ENCODE data around the gene MED27. TPM values are rescaled to one million over a fixed set of nuclear protein-coding genes. Genes with fewer than 3 reads are reported as not detected.

The MED27 gene
- total and polyA plus RNA-seq, 2 of the 8 experiments (the other 6 are each of a cell fraction or from before 2014, with no cell fraction given): 29.9 to 56.5 TPM

DNA sequence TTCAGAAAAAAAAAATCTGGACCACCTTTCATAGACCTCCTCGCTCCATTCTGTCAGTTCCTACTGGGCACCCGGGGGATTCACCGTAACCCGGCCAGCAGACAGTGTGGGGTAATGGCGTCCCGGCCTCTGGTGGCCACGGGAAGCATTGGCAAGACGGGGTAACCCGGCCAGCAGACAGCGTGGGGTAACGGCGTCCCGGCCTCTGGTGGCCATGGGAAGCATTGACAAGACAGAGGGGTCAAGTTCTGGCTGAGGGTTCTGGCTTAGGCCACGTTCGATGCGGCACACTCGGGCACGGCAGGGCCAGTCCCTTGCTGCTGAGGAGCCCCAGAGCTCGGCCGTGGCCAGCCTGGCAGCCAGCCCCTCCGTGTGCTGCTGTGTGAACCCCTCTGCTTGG, 223.6 kb downstream of the MED27 start:
- H2AK5ac ChIP-seq (ENCODE audit: low read depth, low read length): no peak overlapping the region
- FAIRE-seq: no peak
- no peaks in the 10 kb centered on the region for H3K23me2 ChIP-seq (ENCODE audit: low read depth, low read length)
- H3K27ac ChIP-seq (ENCODE audit: low read depth, low read length): no peak overlapping the region
- no peak overlapping the region for H3K4ac ChIP-seq (replicated peaks; ENCODE audit: insufficient read length, low read depth, low read length)
- no peaks in the 10 kb centered on the region for H3K79me1 ChIP-seq (ENCODE audit: low read depth, low read length)
- H3K4me1 ChIP-seq (replicated peaks in 1 of 4; ENCODE audit: control insufficient read depth in 3 of 4, insufficient read depth in 4 of 4, low read length in 3 of 4): peaks cover 0 to 10% (median 7%) of the 10 kb centered on the region in 4 experiments; a peak in 3 of 7 replicates
- H2BK12ac ChIP-seq (ENCODE audit: low read depth, low read length): no peak overlapping the region
- H4K91ac ChIP-seq (replicated peaks; ENCODE audit: insufficient read length, low read length): no peak overlapping the region
- H3K56ac ChIP-seq (replicated peaks; ENCODE audit: insufficient read length, low read depth, low read length): no peak overlapping the region
- no peaks in the 10 kb centered on the region for H4K20me1 ChIP-seq (replicated peaks in 1 of 2; ENCODE audit: control insufficient read depth in 1 of 2, insufficient read depth in 2 of 2, low read length in 2 of 2)
- CTCF ChIA-PET (ENCODE audit: partially characterized antibody): interaction anchor here (0.7 to 1.4 kb wide), 2 partner anchors 15 to 383 kb away, joined by 3 read pairs; no protein-coding TSS in a partner anchor
- H2BK120ac ChIP-seq (replicated peaks; ENCODE audit: low read depth, low read length): no peak overlapping the region
- no peaks in the 10 kb centered on the region for H3K27me3 ChIP-seq (replicated peaks in 1 of 4; ENCODE audit: control insufficient read depth in 3 of 4, extremely low read depth in 1 of 4, insufficient read depth in 3 of 4, low read length in 3 of 4)
- no peak overlapping the region for H3K23ac ChIP-seq (ENCODE audit: insufficient read length)
- no peaks in the 10 kb centered on the region for H3K79me2 ChIP-seq (ENCODE audit: control insufficient read depth in 1 of 2, insufficient read depth in 2 of 2, low read length in 2 of 2)
- no peaks in the 10 kb centered on the region for H3K9me3 ChIP-seq (ENCODE audit: insufficient read depth in 2 of 2, low read depth in 1 of 2, low read length in 1 of 2)
- no peaks in the 10 kb centered on the region for H3K36me3 ChIP-seq (ENCODE audit: control insufficient read depth in 2 of 4, insufficient read depth in 4 of 4, low read length in 3 of 4)
- no peak overlapping the region for H2AFZ ChIP-seq (ENCODE audit: low read length)
- POLR2A ChIA-PET (ENCODE audit: partially characterized antibody): no interaction called here
- H4K5ac ChIP-seq (ENCODE audit: insufficient read length, low read depth, low read length): no peak overlapping the region
- peak; percentile 47 to 77 for DNase-seq (ENCODE audit: low read depth in 1 of 2, low spot score in 2 of 2)
- no peak overlapping the region; the same call in 1 of the 2 replicates for H4K8ac ChIP-seq (ENCODE audit: extremely low read depth, insufficient read depth, low read length)
- no peak overlapping the region for H3K14ac ChIP-seq (ENCODE audit: insufficient read length)
- no peak overlapping the region for H2BK5ac ChIP-seq (ENCODE audit: low read depth, low read length)
- no peak overlapping the region for H3K4me2 ChIP-seq (ENCODE audit: insufficient read depth in 1 of 2, low read depth in 2 of 2, low read length in 2 of 2)
- no peak overlapping the region for H3K4me3 ChIP-seq (ENCODE audit: extremely low read depth in 1 of 4, insufficient read depth in 2 of 4, low read depth in 3 of 4, low read length in 4 of 4)
- 74% methylated on average over 21 of the region's 21 CpGs; no CpG with 5 or more reads in 1 of the 2 experiments for WGBS, 2 experiments (ENCODE audit: extremely low coverage in 1 of 2, insufficient coverage in 1 of 2, insufficient read length in 1 of 2, insufficient replicate concordance in 2 of 2, low coverage in 1 of 2, low lambda C conversion rate in 2 of 2, missing lambda C conversion rate in 1 of 2)
- no peak overlapping the region for H2BK20ac ChIP-seq (ENCODE audit: low read length)
- no peak overlapping the region for H2BK15ac ChIP-seq (ENCODE audit: low read length)
- no peak overlapping the region for H3K9ac ChIP-seq (replicated peaks in 1 of 4; ENCODE audit: extremely low read depth in 1 of 4, low read depth in 3 of 4, low read length in 3 of 4)
- H3K18ac ChIP-seq (ENCODE audit: extremely low read depth, low read length): no peak overlapping the region
- TF ChIP-seq BRCA1 (IDR thresholded peaks at IDR 0.05; ENCODE audit: low read depth, low read length) (no peak), PHF8 (conservative IDR thresholded peaks at IDR 0.05; ENCODE audit: low read depth, low read length) (no peak), YY1 (IDR thresholded peaks at IDR 0.05; ENCODE audit: low read depth, low read length) (peak; percentile 87), FOSL1 (IDR thresholded peaks at IDR 0.05; ENCODE audit: insufficient read depth, low read depth, low read length) (no peak), NANOG (IDR thresholded peaks at IDR 0.05; ENCODE audit: insufficient read depth, low read depth, low read length, poor library complexity, severe bottlenecking) (no peak), BCL11A (IDR thresholded peaks at IDR 0.05; ENCODE audit: low read depth in 2 of 2, low read length in 2 of 2) (no peak), EP300 (IDR thresholded peaks at IDR 0.05; ENCODE audit: borderline replicate concordance in 1 of 2, low read depth in 2 of 2, low read length in 2 of 2) (no peak), RAD21 (IDR thresholded peaks at IDR 0.05 in 1 of 2, conservative IDR thresholded peaks at IDR 0.05 in 1 of 2; ENCODE audit: low read depth in 2 of 2, low read length in 2 of 2) (peak; percentile 75 to 85)
- TF ChIP-seq, protein P1, sequence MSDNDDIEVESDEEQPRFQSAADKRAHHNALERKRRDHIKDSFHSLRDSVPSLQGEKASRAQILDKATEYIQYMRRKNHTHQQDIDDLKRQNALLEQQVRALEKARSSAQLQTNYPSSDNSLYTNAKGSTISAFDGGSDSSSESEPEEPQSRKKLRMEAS (IDR thresholded peaks at IDR 0.05): 0 out of 2 replicates have a peak, but pooled peaks have one; percentile 31
- TF ChIP-seq, protein P2, sequence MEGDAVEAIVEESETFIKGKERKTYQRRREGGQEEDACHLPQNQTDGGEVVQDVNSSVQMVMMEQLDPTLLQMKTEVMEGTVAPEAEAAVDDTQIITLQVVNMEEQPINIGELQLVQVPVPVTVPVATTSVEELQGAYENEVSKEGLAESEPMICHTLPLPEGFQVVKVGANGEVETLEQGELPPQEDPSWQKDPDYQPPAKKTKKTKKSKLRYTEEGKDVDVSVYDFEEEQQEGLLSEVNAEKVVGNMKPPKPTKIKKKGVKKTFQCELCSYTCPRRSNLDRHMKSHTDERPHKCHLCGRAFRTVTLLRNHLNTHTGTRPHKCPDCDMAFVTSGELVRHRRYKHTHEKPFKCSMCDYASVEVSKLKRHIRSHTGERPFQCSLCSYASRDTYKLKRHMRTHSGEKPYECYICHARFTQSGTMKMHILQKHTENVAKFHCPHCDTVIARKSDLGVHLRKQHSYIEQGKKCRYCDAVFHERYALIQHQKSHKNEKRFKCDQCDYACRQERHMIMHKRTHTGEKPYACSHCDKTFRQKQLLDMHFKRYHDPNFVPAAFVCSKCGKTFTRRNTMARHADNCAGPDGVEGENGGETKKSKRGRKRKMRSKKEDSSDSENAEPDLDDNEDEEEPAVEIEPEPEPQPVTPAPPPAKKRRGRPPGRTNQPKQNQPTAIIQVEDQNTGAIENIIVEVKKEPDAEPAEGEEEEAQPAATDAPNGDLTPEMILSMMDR (IDR thresholded peaks at IDR 0.05; ENCODE audit: control extremely low read depth in 1 of 3, insufficient read depth in 1 of 3, low read depth in 1 of 3, low read length in 3 of 3): peak; percentile 91 to 99 (median 95)
